MG63 (cell line): ENCODE results near the gene TAAR2. TPM values are rescaled to one million over a fixed set of nuclear protein-coding genes. Genes with fewer than 3 reads are reported as not detected.

ENCODE experiments used
- DNase-seq: peaks from one replicate; pipeline ENCODE4 v3.0.0-alpha.2; 2020
- H3K27me3 ChIP-seq: fragments of 250-450 bp; sonication (Bioruptor Pico); 2 replicates; pipeline ENCODE4 v1.5.1; 2020; ENCODE audit warnings: mild to moderate bottlenecking, moderate library complexity
- H3K36me3 ChIP-seq: fragments of 250-450 bp; sonication (Bioruptor Pico); 2 replicates; pipeline ENCODE4 v1.5.1; 2020; ENCODE audit warnings: mild to moderate bottlenecking, moderate library complexity
- H3K4me3 ChIP-seq: fragments of 250-450 bp; sonication (Bioruptor Pico); 2 replicates; pipeline ENCODE4 v1.5.1; 2020; ENCODE audit warnings: mild to moderate bottlenecking, moderate library complexity
- H3K9me3 ChIP-seq: fragments of 250-450 bp; sonication (Bioruptor Pico); 2 replicates; pipeline ENCODE4 v1.5.1; 2020; ENCODE audit warnings: mild to moderate bottlenecking, moderate library complexity
- total RNA-seq: library from RNA; depleted of rRNA; stranded (reverse); fragments of >200 nt; shearing (Covaris generic); gene quantifications from 2 replicates; pipeline ENCODE4 v1.2.3, GENCODE V29; 2014; ENCODE audit warnings: low replicate concordance; rRNA removed

TAAR2 gene
- total RNA-seq, 1 experiment from 2014 or later = not detected

GRCh38 chr6:132571774-132572173, 52.3 kb downstream of the TAAR2 start:
- Histone ChIP-seq H3K36me3 (no peaks in the 10 kb centered on the region), H3K9me3 (no peaks in the 10 kb centered on the region), H3K4me3 (no peak overlapping the region), H3K27me3 (peaks cover 72% of the 10 kb centered on the region)
- DNase-seq = no peak

- Histone ChIP-seq H3K4me3 (no peak within 1 kb of the TSS), H3K36me3 (no peaks in the 10 kb centered on the region), H3K27me3 (peaks cover 71% of the 10 kb centered on the region), H3K9me3 (no peaks in the 10 kb centered on the region)
- DNase-seq = no peak
These were observed 53.8 kb downstream of the TAAR2 start, which contains the start of gene TAAR6 for GRCh38 chr6:132570221-132570777. TSS of gene TAAR6 (plus strand) at chr6:132570322. CDS start at chr6:132570322, 0 bp downstream.

GRCh38 chr6:132569170-132569569, 54.9 kb downstream of the TAAR2 start:
- no peaks in the 10 kb centered on the region for H3K36me3 ChIP-seq
- H3K27me3 ChIP-seq = peaks cover 78% of the 10 kb centered on the region
- DNase-seq = no peak
- H3K9me3 ChIP-seq = no peaks in the 10 kb centered on the region
- no peak overlapping the region for H3K4me3 ChIP-seq

DNA sequence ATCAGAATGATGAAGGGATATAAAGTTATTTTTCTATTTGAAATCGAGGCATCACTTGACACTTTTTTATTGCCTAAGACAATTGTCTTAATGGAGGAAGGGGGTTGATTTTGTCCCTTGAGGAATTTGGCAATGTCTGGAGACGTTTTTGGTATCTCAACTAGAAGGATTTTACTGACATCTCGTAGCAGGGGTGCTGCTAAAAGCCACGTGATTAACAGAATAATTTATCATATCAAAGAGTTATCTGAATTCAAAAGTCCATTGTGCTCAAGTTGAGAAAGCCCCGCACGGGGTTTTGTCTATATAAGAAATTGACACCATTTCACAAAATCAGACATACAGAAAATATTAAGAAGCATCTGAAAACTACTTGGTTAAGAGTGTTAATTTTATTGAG, 55.5 kb downstream of the TAAR2 start:
- no peak for DNase-seq
- Histone ChIP-seq H3K27me3 (peaks cover 80% of the 10 kb centered on the region), H3K4me3 (no peak overlapping the region), H3K36me3 (no peaks in the 10 kb centered on the region), H3K9me3 (no peaks in the 10 kb centered on the region)

GRCh38 chr6:132567566-132567965, 56.5 kb downstream of the TAAR2 start:
- Histone ChIP-seq H3K36me3 (no peaks in the 10 kb centered on the region), H3K27me3 (peaks cover 86% of the 10 kb centered on the region), H3K4me3 (no peak overlapping the region), H3K9me3 (no peaks in the 10 kb centered on the region)
- no peak for DNase-seq

Other genes starting within 250 kb of the TAAR2 start
- 1.9 and 2.9 TPM in 2 replicates for gene MOXD1, start 222.8 kb downstream of the TAAR2 start, total RNA-seq
- 4.7 and 9.5 TPM in 2 replicates for gene STX7, start 111.2 kb downstream of the TAAR2 start, total RNA-seq
- not detected in 2 replicates for gene TAAR9, start 86.0 kb downstream of the TAAR2 start, total RNA-seq
- not detected in 2 replicates for gene TAAR8, start 71.6 kb downstream of the TAAR2 start, total RNA-seq
- gene TAAR6, start 54.0 kb downstream of the TAAR2 start, total RNA-seq = not detected in 2 replicates
- not detected in 2 replicates for gene TAAR5, start 34.5 kb downstream of the TAAR2 start, total RNA-seq
- not detected in 2 replicates for gene TAAR1, start 34.9 kb upstream of the TAAR2 start, total RNA-seq
- 1.1 TPM in 1 of 2 replicates, not detected in the other for gene VNN1, start 89.8 kb upstream of the TAAR2 start, total RNA-seq
- not detected in 2 replicates for gene VNN2, start 133.6 kb upstream of the TAAR2 start, total RNA-seq
- gene SLC18B1, start 174.4 kb upstream of the TAAR2 start, total RNA-seq = 7.3 and 34.0 TPM in 2 replicates
- 1,680 and 1,976 TPM in 2 replicates for gene RPS12, start 190.3 kb upstream of the TAAR2 start, total RNA-seq